Left lung (tissue), 10 donors: ENCODE results near the gene LAMC1. TPM values are rescaled to one million over a fixed set of nuclear protein-coding genes. Genes with fewer than 3 reads are reported as not detected.

Source experiments
- ATAC-seq: fragments of 200-7000 bp; cut with Tn5 transposase; one replicate; pipeline ENCODE4 v1.9.1; 2020; ENCODE audit warnings: moderate library complexity
- DNase-seq, 4 donors: peaks; one replicate each; pipeline ENCODE4 v3.0.0-alpha.2; 2013 to 2020
- H3K27ac ChIP-seq, 2 donors: fragments of 200-600 bp; sonication (generic) in 1 of 2; one replicate each; pipeline versions ENCODE4 v1.5.0 to v1.8.0; 2020 to 2021
- H3K27me3 ChIP-seq, 2 donors: fragments of 200-600 bp; sonication (generic) in 1 of 2; one replicate each; pipeline versions ENCODE4 v1.5.0 to v1.8.0; 2020 to 2021
- H3K36me3 ChIP-seq, 2 donors: fragments of 200-600 bp; sonication (generic) in 1 of 2; one replicate each; pipeline versions ENCODE4 v1.5.0 to v1.8.0; 2020 to 2021
- H3K4me1 ChIP-seq, 2 donors: fragments of 200-600 bp; one replicate each; pipeline ENCODE4 v1.8.0; 2021
- H3K4me3 ChIP-seq, 2 donors: fragments of 200-600 bp; sonication (generic) in 1 of 2; one replicate each; pipeline versions ENCODE4 v1.5.0 to v1.8.0; 2020 to 2021; ENCODE audit warnings: mild to moderate bottlenecking in 1 of 2
- H3K9me3 ChIP-seq, 2 donors: fragments of 200-600 bp; sonication (generic) in 1 of 2; one replicate each; pipeline versions ENCODE4 v1.5.0 to v1.8.0; 2020 to 2021
- CTCF ChIP-seq, 2 donors: fragments of 200-600 bp; sonication (generic) in 1 of 2; IDR thresholded peaks; one replicate each; pipeline versions ENCODE4 v1.5.0 to v1.8.0; 2021; ENCODE audit warnings: antibody characterized with exemption in 2 of 2
- intact Hi-C, 2 donors: fragments of 100-400 bp; cut with DNase I; formaldehyde crosslinking; loops; one replicate each; pipeline versions ENCODE4 v1.11.2 to v1.14.2; 2022
- polyA plus RNA-seq, 6 donors: library from polyadenylated mRNA; unstranded; fragments of 120-200 nt; gene quantifications; one replicate each; pipeline ENCODE4 v1.2.1, GENCODE V29; 2013; ENCODE audit not compliant: insufficient read length in 6 of 6
- total RNA-seq, 2 donors: library from RNA; stranded (reverse); fragmentation: NEBNext Ultra II Directional; extraction: Animal tissue kit (Norgen Biotek cat#: 25700); gene quantifications; one replicate each; pipeline ENCODE4 v1.2.1, GENCODE V29; 2021
- donor health status: DM: no; HTN: yes; CAD: no.
- donor health status: DM: no; HTN: no; CAD: no.

LAMC1 gene
- total and polyA plus RNA-seq, 8 donors, result 144 to 357 (median 321) TPM

GRCh38 chr1:183140633-183141032, 117.4 kb downstream of the LAMC1 start:
- Histone ChIP-seq H3K9me3 (no peaks in the 10 kb centered on the region), H3K27ac (no peak overlapping the region), H3K4me3 (no peak overlapping the region), H3K36me3 (peaks cover 0 to 58% of the 10 kb centered on the region in 2 donors), H3K27me3 (no peaks in the 10 kb centered on the region), H3K4me1 (peaks cover 5 to 12% of the 10 kb centered on the region in 2 donors)
- ATAC-seq (no peak), DNase-seq (no peak)
- intact Hi-C loops, result no loop called here
- TF ChIP-seq CTCF (IDR thresholded peaks at IDR 0.05), result no peak

- Histone ChIP-seq H3K36me3 (peaks cover 0 to 43% of the 10 kb centered on the region in 2 donors), H3K4me1 (peaks cover 5 to 12% of the 10 kb centered on the region in 2 donors), H3K4me3 (no peak overlapping the region), H3K27me3 (no peaks in the 10 kb centered on the region), H3K27ac (no peak overlapping the region), H3K9me3 (no peaks in the 10 kb centered on the region)
- no peak for ATAC-seq
- no peak for TF ChIP-seq CTCF (IDR thresholded peaks at IDR 0.05)
- DNase-seq, result no peak
- intact Hi-C loops, result no loop called here
Measured at GRCh38 chr1:183142171-183142570, 119.0 kb downstream of the LAMC1 start.

GRCh38 chr1:183143576-183144315, 120.5 kb downstream of the LAMC1 start:
- intact Hi-C loops, result no loop called here

GRCh38 chr1:183144752-183145151, 121.5 kb downstream of the LAMC1 start:
- H3K36me3 ChIP-seq, result peaks cover 0 to 28% of the 10 kb centered on the region in 2 donors
- no peak overlapping the region for H3K27ac ChIP-seq
- H3K4me3 ChIP-seq, result no peak overlapping the region
- DNase-seq (no peak), ATAC-seq (no peak)
- H3K9me3 ChIP-seq, result no peaks in the 10 kb centered on the region
- H3K4me1 ChIP-seq, result peaks cover 0 to under 1% of the 10 kb centered on the region in 2 donors
- no peaks in the 10 kb centered on the region for H3K27me3 ChIP-seq
- intact Hi-C loops, result no loop called here
- no peak for TF ChIP-seq CTCF (IDR thresholded peaks at IDR 0.05)

More at GRCh38 chr1:183143576-183144315, 120.5 kb downstream of the LAMC1 start:
- DNase-seq, result no peak
- H3K4me3 ChIP-seq, result no peak overlapping the region
- H3K9me3 ChIP-seq, result no peaks in the 10 kb centered on the region
- TF ChIP-seq CTCF (IDR thresholded peaks at IDR 0.05), result no peak
- H3K27ac ChIP-seq, result no peak overlapping the region
- no peaks in the 10 kb centered on the region for H3K27me3 ChIP-seq
- H3K36me3 ChIP-seq, result peaks cover 0 to 29% of the 10 kb centered on the region in 2 donors
- H3K4me1 ChIP-seq, result peaks cover 5 to 11% of the 10 kb centered on the region in 2 donors
- ATAC-seq, result no peak

- no peaks in the 10 kb centered on the region for H3K4me1 ChIP-seq
- no peak for TF ChIP-seq CTCF (IDR thresholded peaks at IDR 0.05)
- ATAC-seq (no peak), DNase-seq (no peak)
- H3K36me3 ChIP-seq, result peaks cover 0 to 11% of the 10 kb centered on the region in 2 donors
- no peaks in the 10 kb centered on the region for H3K9me3 ChIP-seq
- H3K27me3 ChIP-seq, result no peaks in the 10 kb centered on the region
- H3K4me3 ChIP-seq, result no peak overlapping the region
- no peak overlapping the region for H3K27ac ChIP-seq
- intact Hi-C loops, result no loop called here
Measured at GRCh38 chr1:183147735-183148134, 124.5 kb downstream of the LAMC1 start.
